GM12878 (cell line): Measurements from ENCODE around the gene ANKRD37. TPM values are rescaled to one million over a fixed set of nuclear protein-coding genes. Genes with fewer than 3 reads are reported as not detected.

Experiments used
- BMI1 ChIP-seq: fragments of 450-650 bp; IDR thresholded peaks from 2 replicates; pipeline ENCODE4 v1.6.1; 2016; ENCODE audit warnings: mild to moderate bottlenecking, moderate library complexity, borderline replicate concordance
- CEBPZ ChIP-seq: fragments of 150-350 bp; IDR thresholded peaks from 2 replicates; pipeline ENCODE4 v1.6.1; 2016; ENCODE audit warnings: low read depth, low read length
- ETV6 ChIP-seq, 2 experiments: fragments of 450-650 bp in 1 of 2; IDR thresholded peaks in 1 of 2; conservative IDR thresholded peaks in 1 of 2; 2 replicates each; pipeline ENCODE4 v1.6.1; 2014; ENCODE audit warnings: antibody characterized with exemption in 1 of 2, borderline replicate concordance in 1 of 2, low read depth in 1 of 2, mild to moderate bottlenecking in 1 of 2, moderate library complexity in 1 of 2
- MEF2A ChIP-seq: IDR thresholded peaks from 2 replicates; pipeline ENCODE4 v1.6.1; 2011; ENCODE audit warnings: low read depth, mild to moderate bottlenecking, low read length, moderate library complexity; ENCODE audit not compliant: insufficient read depth
- MLLT1 ChIP-seq: fragments of 450-650 bp; IDR thresholded peaks from 2 replicates; pipeline ENCODE4 v1.6.1; 2016; ENCODE audit warnings: mild to moderate bottlenecking
- MYB ChIP-seq: fragments of 150-350 bp; IDR thresholded peaks from 2 replicates; pipeline ENCODE4 v1.6.1; 2014; ENCODE audit warnings: mild to moderate bottlenecking, low read depth, low read length, borderline replicate concordance
- PKNOX1 ChIP-seq: fragments of 450-650 bp; IDR thresholded peaks from 2 replicates; pipeline ENCODE4 v1.6.1; 2016; ENCODE audit warnings: mild to moderate bottlenecking
- TARDBP ChIP-seq: IDR thresholded peaks from 2 replicates; pipeline ENCODE4 v1.6.1; 2016; ENCODE audit warnings: borderline replicate concordance
- WRNIP1 ChIP-seq: IDR thresholded peaks from 2 replicates; pipeline ENCODE4 v1.6.1; 2011; ENCODE audit warnings: low read depth, low read length, improper control_type of control experiment, borderline replicate concordance
- ZNF384 ChIP-seq: IDR thresholded peaks from 2 replicates; pipeline ENCODE4 v1.6.1; 2012; ENCODE audit warnings: low read depth, mild to moderate bottlenecking, low read length, improper control_type of control experiment, borderline replicate concordance
- polyA plus RNA-seq, 11 experiments: library from polyadenylated mRNA; depleted of rRNA in 4 of 11; unstranded in 6 of 11; stranded (reverse) in 5 of 11; fragments of >200 nt; fragmentation: Nextera tagmentation in 4 of 11; fragmentation: Illumina TruSeq in 1 of 11; extraction: Ambion mirVana in 4 of 11; extraction: Trizol in 1 of 11; gene quantifications; 1 replicate in 1 of 11; 2 replicates in 10 of 11; pipeline versions ENCODE4 v1.2.1 to v1.2.3, GENCODE V29; 2011 to 2016; ENCODE audit warnings: inconsistent platforms in 2 of 11, missing spikeins in 2 of 11, low read depth in 1 of 11
- total RNA-seq, 4 experiments: library from RNA; depleted of rRNA in 3 of 4; stranded (reverse); fragments of >200 nt in 3 of 4; fragmentation: Illumina TruSeq in 1 of 4; extraction: Trizol in 1 of 4; gene quantifications; 2 replicates each; pipeline versions ENCODE4 v1.2.1 to v1.2.3, GENCODE V29; 2013 to 2021
- TF ChIP-seq, protein P1 (sequence below): fragments of 450-650 bp; IDR thresholded peaks from 2 replicates; pipeline ENCODE4 v1.6.1; 2017; ENCODE audit warnings: mild to moderate bottlenecking, moderate library complexity
- TF ChIP-seq, protein P2 (sequence below): IDR thresholded peaks from 2 replicates; pipeline ENCODE4 v1.6.1; 2012; ENCODE audit warnings: low read length, inconsistent platforms
- TF ChIP-seq, protein P3 (sequence below): fragments of 450-650 bp; IDR thresholded peaks from 2 replicates; pipeline ENCODE4 v1.6.1; 2017; ENCODE audit warnings: mild to moderate bottlenecking, moderate library complexity

Gene ANKRD37
- total and polyA plus RNA-seq, 10 of the 15 experiments (the other 5 are each of a cell fraction or from before 2014, with no cell fraction given) = 10.6 to 67.9 (median 24.2) TPM

- TF ChIP-seq PKNOX1 (peak; percentile 21; the same call in 1 of the 2 replicates), CEBPZ (no peak), BMI1 (no peak), MEF2A (0 out of 2 replicates have a peak, but pooled peaks have one; percentile 38), ZNF384 (peak; percentile 95), WRNIP1 (no peak), MLLT1 (no peak), ETV6 (conservative IDR thresholded peaks at IDR 0.05 in 1 of 2, IDR thresholded peaks at IDR 0.05 in 1 of 2; ENCODE audit: borderline replicate concordance in 1 of 2, low read depth in 1 of 2) (no peak), TARDBP (no peak), MYB (no peak)
- TF ChIP-seq, protein P1, sequence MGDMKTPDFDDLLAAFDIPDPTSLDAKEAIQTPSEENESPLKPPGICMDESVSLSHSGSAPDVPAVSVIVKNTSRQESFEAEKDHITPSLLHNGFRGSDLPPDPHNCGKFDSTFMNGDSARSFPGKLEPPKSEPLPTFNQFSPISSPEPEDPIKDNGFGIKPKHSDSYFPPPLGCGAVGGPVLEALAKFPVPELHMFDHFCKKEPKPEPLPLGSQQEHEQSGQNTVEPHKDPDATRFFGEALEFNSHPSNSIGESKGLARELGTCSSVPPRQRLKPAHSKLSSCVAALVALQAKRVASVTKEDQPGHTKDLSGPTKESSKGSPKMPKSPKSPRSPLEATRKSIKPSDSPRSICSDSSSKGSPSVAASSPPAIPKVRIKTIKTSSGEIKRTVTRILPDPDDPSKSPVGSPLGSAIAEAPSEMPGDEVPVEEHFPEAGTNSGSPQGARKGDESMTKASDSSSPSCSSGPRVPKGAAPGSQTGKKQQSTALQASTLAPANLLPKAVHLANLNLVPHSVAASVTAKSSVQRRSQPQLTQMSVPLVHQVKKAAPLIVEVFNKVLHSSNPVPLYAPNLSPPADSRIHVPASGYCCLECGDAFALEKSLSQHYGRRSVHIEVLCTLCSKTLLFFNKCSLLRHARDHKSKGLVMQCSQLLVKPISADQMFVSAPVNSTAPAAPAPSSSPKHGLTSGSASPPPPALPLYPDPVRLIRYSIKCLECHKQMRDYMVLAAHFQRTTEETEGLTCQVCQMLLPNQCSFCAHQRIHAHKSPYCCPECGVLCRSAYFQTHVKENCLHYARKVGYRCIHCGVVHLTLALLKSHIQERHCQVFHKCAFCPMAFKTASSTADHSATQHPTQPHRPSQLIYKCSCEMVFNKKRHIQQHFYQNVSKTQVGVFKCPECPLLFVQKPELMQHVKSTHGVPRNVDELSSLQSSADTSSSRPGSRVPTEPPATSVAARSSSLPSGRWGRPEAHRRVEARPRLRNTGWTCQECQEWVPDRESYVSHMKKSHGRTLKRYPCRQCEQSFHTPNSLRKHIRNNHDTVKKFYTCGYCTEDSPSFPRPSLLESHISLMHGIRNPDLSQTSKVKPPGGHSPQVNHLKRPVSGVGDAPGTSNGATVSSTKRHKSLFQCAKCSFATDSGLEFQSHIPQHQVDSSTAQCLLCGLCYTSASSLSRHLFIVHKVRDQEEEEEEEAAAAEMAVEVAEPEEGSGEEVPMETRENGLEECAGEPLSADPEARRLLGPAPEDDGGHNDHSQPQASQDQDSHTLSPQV = no peak
- TF ChIP-seq, protein P2, sequence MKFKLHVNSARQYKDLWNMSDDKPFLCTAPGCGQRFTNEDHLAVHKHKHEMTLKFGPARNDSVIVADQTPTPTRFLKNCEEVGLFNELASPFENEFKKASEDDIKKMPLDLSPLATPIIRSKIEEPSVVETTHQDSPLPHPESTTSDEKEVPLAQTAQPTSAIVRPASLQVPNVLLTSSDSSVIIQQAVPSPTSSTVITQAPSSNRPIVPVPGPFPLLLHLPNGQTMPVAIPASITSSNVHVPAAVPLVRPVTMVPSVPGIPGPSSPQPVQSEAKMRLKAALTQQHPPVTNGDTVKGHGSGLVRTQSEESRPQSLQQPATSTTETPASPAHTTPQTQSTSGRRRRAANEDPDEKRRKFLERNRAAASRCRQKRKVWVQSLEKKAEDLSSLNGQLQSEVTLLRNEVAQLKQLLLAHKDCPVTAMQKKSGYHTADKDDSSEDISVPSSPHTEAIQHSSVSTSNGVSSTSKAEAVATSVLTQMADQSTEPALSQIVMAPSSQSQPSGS = peak; percentile 51; the same call in 1 of the 2 replicates
- TF ChIP-seq, protein P3, sequence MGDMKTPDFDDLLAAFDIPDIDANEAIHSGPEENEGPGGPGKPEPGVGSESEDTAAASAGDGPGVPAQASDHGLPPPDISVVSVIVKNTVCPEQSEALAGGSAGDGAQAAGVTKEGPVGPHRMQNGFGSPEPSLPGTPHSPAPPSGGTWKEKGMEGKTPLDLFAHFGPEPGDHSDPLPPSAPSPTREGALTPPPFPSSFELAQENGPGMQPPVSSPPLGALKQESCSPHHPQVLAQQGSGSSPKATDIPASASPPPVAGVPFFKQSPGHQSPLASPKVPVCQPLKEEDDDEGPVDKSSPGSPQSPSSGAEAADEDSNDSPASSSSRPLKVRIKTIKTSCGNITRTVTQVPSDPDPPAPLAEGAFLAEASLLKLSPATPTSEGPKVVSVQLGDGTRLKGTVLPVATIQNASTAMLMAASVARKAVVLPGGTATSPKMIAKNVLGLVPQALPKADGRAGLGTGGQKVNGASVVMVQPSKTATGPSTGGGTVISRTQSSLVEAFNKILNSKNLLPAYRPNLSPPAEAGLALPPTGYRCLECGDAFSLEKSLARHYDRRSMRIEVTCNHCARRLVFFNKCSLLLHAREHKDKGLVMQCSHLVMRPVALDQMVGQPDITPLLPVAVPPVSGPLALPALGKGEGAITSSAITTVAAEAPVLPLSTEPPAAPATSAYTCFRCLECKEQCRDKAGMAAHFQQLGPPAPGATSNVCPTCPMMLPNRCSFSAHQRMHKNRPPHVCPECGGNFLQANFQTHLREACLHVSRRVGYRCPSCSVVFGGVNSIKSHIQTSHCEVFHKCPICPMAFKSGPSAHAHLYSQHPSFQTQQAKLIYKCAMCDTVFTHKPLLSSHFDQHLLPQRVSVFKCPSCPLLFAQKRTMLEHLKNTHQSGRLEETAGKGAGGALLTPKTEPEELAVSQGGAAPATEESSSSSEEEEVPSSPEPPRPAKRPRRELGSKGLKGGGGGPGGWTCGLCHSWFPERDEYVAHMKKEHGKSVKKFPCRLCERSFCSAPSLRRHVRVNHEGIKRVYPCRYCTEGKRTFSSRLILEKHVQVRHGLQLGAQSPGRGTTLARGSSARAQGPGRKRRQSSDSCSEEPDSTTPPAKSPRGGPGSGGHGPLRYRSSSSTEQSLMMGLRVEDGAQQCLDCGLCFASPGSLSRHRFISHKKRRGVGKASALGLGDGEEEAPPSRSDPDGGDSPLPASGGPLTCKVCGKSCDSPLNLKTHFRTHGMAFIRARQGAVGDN = 0 out of 2 replicates have a peak, but pooled peaks have one; percentile 13
These were observed 2.0 kb downstream of the ANKRD37 start (continued) for GRCh38 chr4:185398618-185399017.
